Measurements from ENCODE around the gene NOLC1.

- TF ChIP-seq HNRNPLL (IDR thresholded peaks at IDR 0.05; ENCODE audit: low read depth, low read length, poor library complexity, severe bottlenecking): no peak
- TF ChIP-seq ZBTB21 (CRISPR knock-in tag; IDR thresholded peaks at IDR 0.05): no peak
- TF ChIP-seq FOXM1 (CRISPR knock-in tag; IDR thresholded peaks at IDR 0.05): no peak
Observed at GRCh38 chr10:102195296-102195870, 43.2 kb downstream of the NOLC1 start.

Data from HepG2 (cell line).